Activated T-cell treated with anti-CD3 and anti-CD28 coated beads, Interleukin-2, amount 50 U/mL, for 24 hours (primary cell): ENCODE results near the gene GNG13.

ENCODE experiments used
- DNase-seq: peaks from one replicate; pipeline ENCODE4 v3.0.0-alpha.2; 2020
- H3K27ac Mint-ChIP-seq: 2 replicates; pipeline ENCODE4 v1.8.0; 2020; ENCODE audit warnings: mild to moderate bottlenecking, mixed read lengths
- H3K27me3 Mint-ChIP-seq: 2 replicates; pipeline ENCODE4 v1.8.0; 2020; ENCODE audit warnings: mixed read lengths
- H3K36me3 Mint-ChIP-seq: 2 replicates; pipeline ENCODE4 v1.8.0; 2020; ENCODE audit warnings: low read depth, mixed read lengths
- H3K4me1 Mint-ChIP-seq: 2 replicates; pipeline ENCODE4 v1.8.0; 2020; ENCODE audit warnings: low read depth, mixed read lengths
- H3K4me3 Mint-ChIP-seq: 2 replicates; pipeline ENCODE4 v1.8.0; 2020; ENCODE audit warnings: mild to moderate bottlenecking, moderate library complexity, mixed read lengths
- H3K9me3 Mint-ChIP-seq: 2 replicates; pipeline ENCODE4 v1.8.0; 2020; ENCODE audit warnings: mixed read lengths

GNG13 gene

DNA sequence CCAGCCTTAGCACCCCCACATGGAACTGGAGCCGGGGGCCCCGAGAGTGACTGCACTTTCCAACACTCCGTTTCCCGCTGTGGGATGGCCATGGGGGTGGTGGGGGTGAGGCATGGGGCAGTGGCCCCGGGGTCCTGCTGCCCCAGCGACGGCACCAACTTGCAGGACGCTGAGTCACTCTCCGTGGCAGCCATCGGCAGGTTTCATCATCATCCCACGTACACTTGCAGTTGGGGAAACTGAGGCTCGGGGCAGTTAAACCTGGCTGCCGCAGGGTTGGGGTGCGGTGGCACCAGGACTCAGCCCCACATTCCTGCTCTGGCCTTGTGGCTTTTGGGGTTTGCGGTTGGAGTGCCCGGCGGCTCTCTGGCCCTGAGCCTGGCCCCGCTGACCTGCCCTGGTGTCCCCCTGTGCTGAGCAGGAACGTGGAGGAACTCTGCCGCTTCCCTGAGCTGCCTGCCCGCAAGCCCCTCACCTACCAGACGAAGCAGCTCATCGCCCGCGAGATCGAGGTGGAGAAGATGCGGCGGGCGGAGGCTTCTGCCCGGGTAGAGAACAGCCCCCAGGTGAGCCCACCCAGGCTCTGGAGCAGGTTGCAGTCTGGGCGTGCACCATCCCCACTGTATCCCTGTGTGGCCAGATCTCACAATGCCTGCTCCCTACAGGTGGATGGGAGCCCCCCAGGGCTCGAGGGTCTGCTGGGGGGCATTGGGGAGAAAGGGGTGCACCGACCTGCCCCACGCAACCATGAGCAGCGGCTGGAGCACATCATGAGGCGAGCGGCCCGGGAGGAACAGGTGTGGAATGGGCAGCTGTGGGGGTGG is 4.0 kb downstream of the GNG13 start:
- H3K27me3 Mint-ChIP-seq, result peaks cover 4% of the 10 kb centered on the region
- peaks cover 2% of the 10 kb centered on the region for H3K4me1 Mint-ChIP-seq
- H3K36me3 Mint-ChIP-seq, result peaks cover 45% of the 10 kb centered on the region
- H3K27ac Mint-ChIP-seq, result no peak overlapping the region
- no peaks in the 10 kb centered on the region for H3K9me3 Mint-ChIP-seq
- H3K4me3 Mint-ChIP-seq, result no peak overlapping the region
- no peak for DNase-seq

DNA sequence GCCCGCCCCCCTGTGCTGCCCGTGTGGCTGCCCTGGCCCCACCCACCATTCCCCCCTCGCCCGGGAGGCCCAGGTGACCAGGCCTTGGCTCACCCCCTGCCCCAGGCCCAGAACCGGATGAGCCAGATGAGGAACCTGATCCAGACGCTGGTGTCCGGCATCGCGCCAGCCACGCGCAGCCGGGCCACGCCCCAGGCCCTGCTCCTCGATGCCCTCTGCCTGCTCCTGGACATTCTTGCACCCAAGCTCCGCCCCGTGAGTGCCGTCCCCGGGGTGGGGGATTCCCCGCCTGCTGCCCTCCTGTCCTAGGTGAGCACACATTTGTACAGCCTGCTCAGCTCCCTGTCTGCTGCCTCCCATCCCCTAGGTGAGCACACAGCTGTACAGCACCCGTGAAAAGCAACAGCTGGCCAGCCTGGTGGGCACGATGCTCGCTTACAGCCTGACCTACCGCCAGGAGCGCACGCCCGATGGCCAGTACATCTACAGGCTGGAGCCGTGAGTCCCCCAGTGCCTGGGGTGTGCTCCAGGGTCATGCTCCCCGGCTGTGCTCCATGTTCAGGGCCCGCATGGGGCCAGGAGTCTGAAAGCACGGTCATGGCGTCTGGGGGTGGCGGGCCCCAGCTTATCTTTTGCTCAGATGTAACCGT is 4.8 kb downstream of the GNG13 start:
- Mint-ChIP-seq H3K27me3 (no peaks in the 10 kb centered on the region), H3K36me3 (peaks cover 53% of the 10 kb centered on the region), H3K27ac (no peak overlapping the region), H3K4me1 (peaks cover 5% of the 10 kb centered on the region), H3K4me3 (no peak overlapping the region), H3K9me3 (no peaks in the 10 kb centered on the region)
- no peak for DNase-seq

DNA sequence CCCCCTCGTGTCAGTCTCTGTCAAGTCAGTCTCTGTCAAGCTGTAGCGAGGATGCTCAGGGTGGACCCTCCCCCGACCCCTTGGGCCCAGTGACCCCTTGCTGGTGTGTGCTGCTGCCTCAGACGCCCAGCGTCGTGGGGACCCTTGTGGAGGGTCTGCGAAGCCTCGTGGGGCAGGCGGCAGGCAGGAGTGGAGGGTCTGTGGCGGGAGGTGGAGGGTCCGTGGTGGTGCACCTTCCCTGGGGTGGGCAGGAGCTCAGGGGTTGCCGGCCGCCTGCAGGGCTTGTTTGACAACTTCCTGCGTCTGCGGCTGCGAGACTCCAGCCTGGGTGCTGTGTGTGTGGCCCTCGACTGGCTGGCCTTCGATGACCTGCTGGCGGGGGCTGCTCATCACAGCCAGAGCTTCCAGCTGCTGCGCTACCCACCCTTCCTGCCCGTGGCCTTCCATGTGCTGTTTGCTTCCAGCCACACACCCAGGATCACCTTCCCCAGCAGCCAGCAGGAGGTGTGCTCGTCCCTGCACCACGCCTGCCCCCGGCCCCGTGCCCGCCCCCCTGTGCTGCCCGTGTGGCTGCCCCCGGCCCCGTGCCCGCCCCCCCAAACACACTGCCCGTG is 5.6 kb downstream of the GNG13 start:
- H3K27me3 Mint-ChIP-seq, result no peaks in the 10 kb centered on the region
- no peak for DNase-seq

DNA sequence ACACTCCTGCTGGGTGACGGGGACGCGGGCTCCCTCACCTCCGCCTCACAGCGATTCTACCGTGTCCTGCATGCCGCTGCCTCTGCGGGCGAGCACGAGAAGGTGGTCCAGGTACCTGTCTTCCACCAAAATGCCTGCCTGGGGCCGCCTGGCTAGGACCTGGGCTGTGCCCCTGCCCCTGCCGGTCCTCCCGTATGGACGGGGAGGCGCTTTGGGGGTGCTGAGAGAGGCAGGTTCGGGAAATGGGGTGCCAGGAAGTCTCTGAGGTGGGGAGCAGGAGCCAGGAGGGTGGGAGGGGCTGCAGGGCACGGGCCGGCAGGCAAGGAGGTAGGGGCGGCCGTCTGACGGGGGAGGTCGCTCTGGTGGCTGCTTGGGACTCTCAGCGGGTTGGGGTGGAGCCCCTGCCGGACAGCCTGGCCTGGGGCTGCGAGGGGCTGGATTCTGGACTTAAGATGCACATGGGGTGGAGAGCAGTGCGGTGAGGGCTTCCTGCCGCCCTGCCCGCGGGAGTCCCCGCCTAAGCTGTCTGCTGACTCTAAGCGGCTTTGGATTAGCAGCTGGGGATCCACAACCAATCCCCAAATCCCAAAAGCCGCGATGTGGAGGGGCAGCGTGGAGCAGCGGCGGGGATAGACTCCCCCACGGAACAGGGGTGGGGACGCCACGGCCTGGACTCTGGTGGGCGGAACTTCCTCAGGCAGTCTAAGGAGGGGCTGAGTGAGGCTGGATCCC is 6.3 kb downstream of the GNG13 start:
- H3K36me3 Mint-ChIP-seq, result peaks cover 63% of the 10 kb centered on the region
- H3K4me1 Mint-ChIP-seq, result peaks cover 8% of the 10 kb centered on the region
- H3K27me3 Mint-ChIP-seq, result no peaks in the 10 kb centered on the region
- DNase-seq, result no peak
- no peaks in the 10 kb centered on the region for H3K9me3 Mint-ChIP-seq
- no peak overlapping the region for H3K27ac Mint-ChIP-seq
- no peak overlapping the region for H3K4me3 Mint-ChIP-seq

More for the DNA sequence above, 5.6 kb downstream of the GNG13 start:
- Mint-ChIP-seq H3K4me3 (no peak overlapping the region), H3K9me3 (no peaks in the 10 kb centered on the region), H3K36me3 (peaks cover 61% of the 10 kb centered on the region), H3K4me1 (peaks cover 6% of the 10 kb centered on the region), H3K27ac (no peak overlapping the region)

DNA sequence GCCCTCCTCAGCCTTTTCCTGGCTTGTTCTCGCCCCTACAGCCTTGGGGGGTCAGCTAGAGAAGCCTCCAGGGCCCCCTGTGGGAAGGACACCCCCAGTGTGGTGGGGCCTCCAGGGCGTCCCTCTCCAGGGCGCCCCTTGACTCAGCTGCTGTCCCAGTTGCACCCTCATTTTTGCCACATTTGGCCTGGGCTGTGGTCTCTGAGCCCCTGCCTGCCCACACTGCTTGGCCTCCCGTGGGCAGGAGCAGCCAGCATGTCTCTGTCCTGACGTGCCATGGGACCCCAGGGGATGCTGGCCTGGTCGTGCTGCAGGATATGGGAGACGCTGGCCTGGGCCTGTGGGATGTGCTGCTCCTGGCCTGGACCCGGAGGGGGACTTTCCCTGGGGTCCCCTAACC is 7.1 kb downstream of the GNG13 start:
- Mint-ChIP-seq H3K27me3 (no peaks in the 10 kb centered on the region), H3K27ac (no peak overlapping the region), H3K9me3 (no peaks in the 10 kb centered on the region), H3K4me3 (no peak overlapping the region), H3K36me3 (peaks cover 64% of the 10 kb centered on the region), H3K4me1 (peaks cover 8% of the 10 kb centered on the region)
- no peak for DNase-seq

GRCh38 chr16:792221-792995 is 8.1 kb downstream of the GNG13 start:
- Mint-ChIP-seq H3K27me3 (no peaks in the 10 kb centered on the region), H3K36me3 (peaks cover 61% of the 10 kb centered on the region), H3K27ac (no peak overlapping the region), H3K4me3 (no peak overlapping the region), H3K9me3 (no peaks in the 10 kb centered on the region), H3K4me1 (peaks cover 9% of the 10 kb centered on the region)
- DNase-seq, result no peak

- Mint-ChIP-seq H3K36me3 (peaks cover 58% of the 10 kb centered on the region), H3K27me3 (no peaks in the 10 kb centered on the region), H3K27ac (no peak overlapping the region), H3K4me3 (no peak overlapping the region), H3K4me1 (peaks cover 18% of the 10 kb centered on the region), H3K9me3 (no peaks in the 10 kb centered on the region)
- no peak for DNase-seq
These were observed 9.4 kb downstream of the GNG13 start for GRCh38 chr16:791131-791530.

GRCh38 chr16:790086-790485 is 10.4 kb downstream of the GNG13 start:
- Mint-ChIP-seq H3K27me3 (no peaks in the 10 kb centered on the region), H3K4me3 (peak overlapping the region; percentile 83), H3K4me1 (peaks cover 18% of the 10 kb centered on the region), H3K9me3 (no peaks in the 10 kb centered on the region), H3K27ac (peak overlapping the region; percentile 33), H3K36me3 (peaks cover 60% of the 10 kb centered on the region)
- DNase-seq, result no peak

DNA sequence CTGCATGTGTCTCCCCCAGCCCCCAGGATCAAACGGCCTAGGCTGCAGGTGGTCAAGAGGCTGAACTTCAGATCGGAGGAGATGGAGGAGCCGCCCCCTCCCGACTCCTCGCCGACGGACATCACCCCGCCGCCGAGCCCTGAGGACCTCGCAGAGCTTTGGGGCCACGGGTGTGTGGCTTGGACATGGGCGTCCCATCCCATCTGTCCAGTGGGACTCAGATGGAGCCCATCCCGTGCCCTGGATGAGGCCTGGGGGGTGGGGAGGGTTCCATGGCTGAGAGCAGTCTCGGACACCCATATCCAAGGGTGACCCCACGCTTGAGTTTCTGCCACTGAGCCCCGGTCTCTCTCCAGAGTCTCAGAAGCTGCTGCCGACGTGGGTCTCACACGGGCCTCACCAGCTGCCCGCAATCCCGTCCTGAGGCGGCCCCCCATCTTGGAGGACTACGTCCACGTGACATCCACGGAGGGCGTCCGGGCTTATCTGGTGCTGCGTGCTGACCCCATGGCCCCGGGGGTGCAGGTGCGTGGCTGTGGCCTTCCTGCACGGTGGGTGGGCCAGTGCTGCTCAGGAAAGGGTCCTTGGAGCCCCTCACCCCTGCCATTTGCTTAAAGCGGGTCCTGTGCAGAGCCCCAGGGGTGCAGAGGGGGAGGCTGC is 11.2 kb downstream of the GNG13 start:
- Mint-ChIP-seq H3K27me3 (no peaks in the 10 kb centered on the region), H3K27ac (no peak overlapping the region), H3K4me1 (peaks cover 18% of the 10 kb centered on the region), H3K9me3 (no peaks in the 10 kb centered on the region), H3K36me3 (peaks cover 63% of the 10 kb centered on the region), H3K4me3 (peak overlapping the region; percentile 83)
- no peak for DNase-seq

- DNase-seq, result peak; percentile 96
- no peaks in the 10 kb centered on the region for H3K27me3 Mint-ChIP-seq
- no peaks in the 10 kb centered on the region for H3K9me3 Mint-ChIP-seq
- H3K27ac Mint-ChIP-seq, result peak within 1 kb of the TSS; percentile 90
- H3K36me3 Mint-ChIP-seq, result peaks cover 56% of the 10 kb centered on the region
- peaks cover 18% of the 10 kb centered on the region for H3K4me1 Mint-ChIP-seq
- H3K4me3 Mint-ChIP-seq, result peak within 1 kb of the TSS; percentile 93
These were observed 12.0 kb downstream of the GNG13 start, which contains the start of gene CHTF18 for GRCh38 chr16:788399-789126. TSS of gene CHTF18 (plus strand) at chr16:788620. CDS start at chr16:788685, 65 bp downstream.

DNA sequence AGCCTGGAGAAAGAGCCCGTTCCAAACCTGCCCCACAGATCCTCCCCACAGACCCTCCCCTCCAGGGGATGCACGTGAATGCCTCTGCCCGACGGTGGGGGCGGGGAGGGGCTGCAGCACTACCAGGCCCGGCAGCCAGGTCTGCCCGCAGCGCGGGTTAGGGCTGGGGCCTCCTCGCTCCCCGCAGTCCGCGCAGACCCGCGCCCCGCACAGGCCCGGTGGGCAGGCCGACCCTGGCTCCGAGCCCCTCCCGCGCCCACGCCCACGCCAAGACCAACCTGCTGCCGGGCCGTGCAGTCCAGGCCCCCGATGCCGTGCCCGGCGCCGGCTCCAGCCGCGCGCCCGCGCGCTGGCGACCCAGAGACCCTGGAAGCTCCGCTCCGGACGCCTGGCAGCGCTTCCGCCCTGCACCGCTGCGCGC is 12.5 kb downstream of the GNG13 start, which contains the start of gene RPUSD1:
Gene RPUSD1 (minus strand): TSS at position 404 of the 421 bp plus-strand sequence. CDS start 644 bp downstream, outside the sequence.
- no peaks in the 10 kb centered on the region for H3K27me3 Mint-ChIP-seq
- H3K36me3 Mint-ChIP-seq, result peaks cover 51% of the 10 kb centered on the region
- peak within 1 kb of the TSS; percentile 90 for H3K27ac Mint-ChIP-seq

DNA sequence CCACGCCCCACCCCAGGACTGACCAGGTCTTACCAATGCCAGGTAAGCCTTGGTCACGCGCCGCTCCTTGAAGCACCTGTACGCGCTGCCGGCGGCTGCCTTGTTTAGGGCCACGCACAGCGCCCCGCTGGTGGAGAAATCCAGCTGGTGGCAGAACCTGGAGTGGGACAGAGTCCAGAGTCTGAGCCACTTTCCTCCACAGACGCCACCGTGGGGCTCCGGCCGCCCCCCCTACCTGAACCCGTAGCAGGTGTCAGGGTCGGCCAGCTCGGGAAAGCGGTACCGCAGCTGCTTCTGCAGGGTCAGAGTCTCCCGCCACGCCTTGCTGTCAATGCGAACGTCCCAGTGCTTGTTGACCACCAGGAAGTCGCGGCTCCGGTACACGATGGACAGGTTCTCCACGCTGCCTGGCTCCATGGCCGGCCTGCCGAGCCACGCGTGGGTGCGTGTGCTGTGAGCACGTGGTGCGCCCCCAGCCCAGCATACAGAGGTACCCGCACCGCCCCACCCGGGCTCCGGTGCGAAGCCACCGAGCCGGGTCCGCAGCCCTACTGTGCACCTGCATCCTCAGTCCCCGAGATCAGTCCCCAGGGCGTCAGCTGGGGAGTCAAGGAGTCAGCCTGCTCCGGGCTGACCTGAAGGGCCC is 13.1 kb downstream of the GNG13 start:
- peak overlapping the region; percentile 90 for H3K27ac Mint-ChIP-seq
- H3K27me3 Mint-ChIP-seq, result no peaks in the 10 kb centered on the region
- H3K9me3 Mint-ChIP-seq, result no peaks in the 10 kb centered on the region
- H3K36me3 Mint-ChIP-seq, result peaks cover 51% of the 10 kb centered on the region
- H3K4me1 Mint-ChIP-seq, result peaks cover 18% of the 10 kb centered on the region
- DNase-seq, result no peak
- peak overlapping the region; percentile 93 for H3K4me3 Mint-ChIP-seq

More for the DNA sequence above, 12.5 kb downstream of the GNG13 start, which contains the start of gene RPUSD1:
- DNase-seq, result no peak
- H3K4me3 Mint-ChIP-seq, result peak within 1 kb of the TSS; percentile 93
- peaks cover 18% of the 10 kb centered on the region for H3K4me1 Mint-ChIP-seq
- H3K9me3 Mint-ChIP-seq, result no peaks in the 10 kb centered on the region
